HEK293T (cell line): ENCODE results near the gene ODAPH.
"Not testable (repeated sequence)": the region's sequence is repeated elsewhere in the genome, so short reads cannot be mapped to it uniquely, and the experiment has no call there.

Experiments
- ARNT ChIP-seq: fragments of 450-650 bp; IDR thresholded peaks from 2 replicates; pipeline ENCODE4 v1.6.1; 2017; ENCODE audit warnings: mild to moderate bottlenecking
- BHLHE40 ChIP-seq: fragments of 450-650 bp; IDR thresholded peaks from 2 replicates; pipeline ENCODE4 v1.6.1; 2016; ENCODE audit warnings: mild to moderate bottlenecking, moderate library complexity, borderline replicate concordance
- CTBP1 ChIP-seq: fragments of 450-650 bp; IDR thresholded peaks from 2 replicates; pipeline ENCODE4 v1.6.1; 2016; ENCODE audit warnings: borderline replicate concordance
- ELF4 ChIP-seq: fragments of 450-650 bp; IDR thresholded peaks from 2 replicates; pipeline ENCODE4 v1.6.1; 2017; ENCODE audit warnings: antibody characterized with exemption
- FOXA1 ChIP-seq: fragments of 450-650 bp; IDR thresholded peaks from 2 replicates; pipeline ENCODE4 v1.6.1; 2016; ENCODE audit warnings: mild to moderate bottlenecking
- FOXK2 ChIP-seq: fragments of 450-650 bp; IDR thresholded peaks from 2 replicates; pipeline ENCODE4 v1.6.1; 2016; ENCODE audit warnings: mild to moderate bottlenecking
- FOXM1 ChIP-seq: fragments of 450-650 bp; IDR thresholded peaks from 2 replicates; pipeline ENCODE4 v1.6.1; 2017; ENCODE audit warnings: mild to moderate bottlenecking, borderline replicate concordance
- HDGF ChIP-seq: fragments of 450-650 bp; IDR thresholded peaks from 2 replicates; pipeline ENCODE4 v1.6.1; 2017; ENCODE audit warnings: antibody characterized with exemption, borderline replicate concordance
- L3MBTL2 ChIP-seq: fragments of 450-650 bp; conservative IDR thresholded peaks from 2 replicates; pipeline ENCODE4 v1.6.1; 2016; ENCODE audit warnings: mild to moderate bottlenecking
- LEF1 ChIP-seq: fragments of 450-650 bp; IDR thresholded peaks from 2 replicates; pipeline ENCODE4 v1.6.1; 2017; ENCODE audit warnings: mild to moderate bottlenecking, borderline replicate concordance
- SP1 ChIP-seq: fragments of 450-650 bp; IDR thresholded peaks from 2 replicates; pipeline ENCODE4 v1.6.1; 2017
- SUZ12 ChIP-seq: fragments of 450-650 bp; IDR thresholded peaks from 2 replicates; pipeline ENCODE4 v1.6.1; 2016; ENCODE audit warnings: mild to moderate bottlenecking
- ZNF384 ChIP-seq: fragments of 450-650 bp; IDR thresholded peaks from 2 replicates; pipeline ENCODE4 v1.6.1; 2016
- TF ChIP-seq, protein P1 (sequence below): fragments of 450-650 bp; IDR thresholded peaks from 2 replicates; pipeline ENCODE4 v1.6.1; 2016

DNA sequence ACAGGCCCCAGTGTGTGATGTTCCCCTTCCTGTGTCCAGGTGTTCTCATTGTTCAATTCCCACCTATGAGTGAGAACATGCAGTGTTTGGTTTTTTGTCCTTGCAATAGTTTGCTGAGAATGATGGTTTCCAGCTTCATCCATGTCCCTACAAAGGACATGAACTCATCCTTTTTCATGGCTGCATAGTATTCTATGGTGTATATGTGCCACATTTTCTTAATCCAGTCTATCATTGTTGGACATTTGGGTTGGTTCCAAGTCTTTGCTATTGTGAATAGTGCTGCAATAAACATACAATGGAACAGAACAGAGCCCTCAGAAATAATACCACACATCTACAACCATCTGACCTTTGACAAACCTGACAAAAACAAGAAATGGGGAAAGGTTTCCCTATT is 21.9 kb upstream of the ODAPH start:
- not testable (repeated sequence) for TF ChIP-seq FOXM1, ELF4, FOXA1, CTBP1, BHLHE40, ARNT, L3MBTL2, SP1, HDGF, ZNF384, LEF1, SUZ12, FOXK2
- TF ChIP-seq, protein P1, sequence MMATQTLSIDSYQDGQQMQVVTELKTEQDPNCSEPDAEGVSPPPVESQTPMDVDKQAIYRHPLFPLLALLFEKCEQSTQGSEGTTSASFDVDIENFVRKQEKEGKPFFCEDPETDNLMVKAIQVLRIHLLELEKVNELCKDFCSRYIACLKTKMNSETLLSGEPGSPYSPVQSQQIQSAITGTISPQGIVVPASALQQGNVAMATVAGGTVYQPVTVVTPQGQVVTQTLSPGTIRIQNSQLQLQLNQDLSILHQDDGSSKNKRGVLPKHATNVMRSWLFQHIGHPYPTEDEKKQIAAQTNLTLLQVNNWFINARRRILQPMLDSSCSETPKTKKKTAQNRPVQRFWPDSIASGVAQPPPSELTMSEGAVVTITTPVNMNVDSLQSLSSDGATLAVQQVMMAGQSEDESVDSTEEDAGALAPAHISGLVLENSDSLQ = not testable (repeated sequence)
